ENCODE data around the gene MPPED1.

The MPPED1 gene

DNA sequence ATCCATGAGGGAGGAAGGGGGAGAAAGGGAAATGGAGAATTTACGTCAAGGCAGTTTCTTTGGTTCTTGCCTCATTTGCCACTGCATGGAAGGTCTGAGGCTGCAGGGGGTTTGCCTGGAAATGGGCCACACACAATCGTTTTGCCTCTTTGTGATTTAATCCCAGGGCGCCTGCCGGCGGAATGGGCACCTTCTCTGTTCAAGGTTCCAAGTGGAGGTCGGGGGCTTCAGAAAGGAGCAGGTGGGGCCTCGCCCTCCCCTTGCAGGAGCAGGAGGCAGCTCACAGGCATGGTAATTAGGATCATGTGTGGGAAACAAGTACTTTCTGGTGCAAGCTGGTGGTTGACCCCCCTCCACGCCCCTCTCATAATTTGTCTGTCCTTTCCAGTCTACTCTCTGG lies 29.9 kb downstream of the MPPED1 start:
- DNase-seq (ENCODE audit: low spot score) = no peak
- TF ChIP-seq, protein P1, sequence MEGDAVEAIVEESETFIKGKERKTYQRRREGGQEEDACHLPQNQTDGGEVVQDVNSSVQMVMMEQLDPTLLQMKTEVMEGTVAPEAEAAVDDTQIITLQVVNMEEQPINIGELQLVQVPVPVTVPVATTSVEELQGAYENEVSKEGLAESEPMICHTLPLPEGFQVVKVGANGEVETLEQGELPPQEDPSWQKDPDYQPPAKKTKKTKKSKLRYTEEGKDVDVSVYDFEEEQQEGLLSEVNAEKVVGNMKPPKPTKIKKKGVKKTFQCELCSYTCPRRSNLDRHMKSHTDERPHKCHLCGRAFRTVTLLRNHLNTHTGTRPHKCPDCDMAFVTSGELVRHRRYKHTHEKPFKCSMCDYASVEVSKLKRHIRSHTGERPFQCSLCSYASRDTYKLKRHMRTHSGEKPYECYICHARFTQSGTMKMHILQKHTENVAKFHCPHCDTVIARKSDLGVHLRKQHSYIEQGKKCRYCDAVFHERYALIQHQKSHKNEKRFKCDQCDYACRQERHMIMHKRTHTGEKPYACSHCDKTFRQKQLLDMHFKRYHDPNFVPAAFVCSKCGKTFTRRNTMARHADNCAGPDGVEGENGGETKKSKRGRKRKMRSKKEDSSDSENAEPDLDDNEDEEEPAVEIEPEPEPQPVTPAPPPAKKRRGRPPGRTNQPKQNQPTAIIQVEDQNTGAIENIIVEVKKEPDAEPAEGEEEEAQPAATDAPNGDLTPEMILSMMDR (IDR thresholded peaks at IDR 0.05; ENCODE audit: borderline replicate concordance, control extremely low read depth, extremely low read depth, insufficient read depth, missing control alignments) = no peak
- in situ Hi-C loops (cut with MboI; ENCODE audit: low sequenced_read_pairs, unreplicated experiment) = no loop called here

DNA sequence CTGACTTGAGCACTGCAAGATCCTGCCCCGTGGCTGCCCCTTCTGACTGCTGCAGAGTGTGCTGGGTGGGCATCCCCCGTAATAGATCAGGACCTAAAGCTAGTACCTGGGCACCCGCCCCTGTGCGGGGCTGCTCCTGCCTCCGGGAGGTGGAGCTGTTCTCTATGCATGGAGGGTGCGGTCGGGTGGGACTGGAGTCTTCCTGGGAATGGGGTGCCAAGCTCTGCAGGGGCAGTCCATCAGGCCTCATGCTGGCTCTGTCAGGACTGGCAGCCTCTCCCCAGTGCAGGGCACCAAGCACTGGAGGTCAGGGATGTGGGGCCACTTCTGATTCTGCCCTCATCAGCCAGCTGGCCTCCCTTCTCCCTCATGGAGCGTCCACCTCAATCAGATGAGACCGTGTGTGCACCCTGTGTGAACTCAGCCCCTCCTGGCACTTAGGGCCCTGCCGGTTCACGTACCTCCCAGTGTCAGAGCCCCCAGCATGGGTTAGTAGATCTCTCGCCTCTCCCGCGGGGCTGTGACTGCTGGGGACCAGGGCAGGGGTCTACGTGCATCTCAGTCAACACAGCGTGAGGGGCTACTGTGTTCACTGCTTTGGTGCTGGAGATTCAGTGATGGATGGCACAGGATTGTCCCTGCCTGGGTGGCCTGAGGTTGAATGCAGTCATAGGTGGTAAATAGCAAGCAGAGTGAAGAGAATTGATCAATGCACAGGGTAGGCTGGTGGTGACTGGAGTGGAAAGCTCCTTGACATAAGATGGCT lies 30.8 kb downstream of the MPPED1 start:
- in situ Hi-C loops (cut with MboI; ENCODE audit: low sequenced_read_pairs, unreplicated experiment) = no loop called here
- no peak for DNase-seq (ENCODE audit: low spot score)
- TF ChIP-seq, protein P1 (IDR thresholded peaks at IDR 0.05; ENCODE audit: borderline replicate concordance, control extremely low read depth, extremely low read depth, insufficient read depth, missing control alignments) = no peak

DNA sequence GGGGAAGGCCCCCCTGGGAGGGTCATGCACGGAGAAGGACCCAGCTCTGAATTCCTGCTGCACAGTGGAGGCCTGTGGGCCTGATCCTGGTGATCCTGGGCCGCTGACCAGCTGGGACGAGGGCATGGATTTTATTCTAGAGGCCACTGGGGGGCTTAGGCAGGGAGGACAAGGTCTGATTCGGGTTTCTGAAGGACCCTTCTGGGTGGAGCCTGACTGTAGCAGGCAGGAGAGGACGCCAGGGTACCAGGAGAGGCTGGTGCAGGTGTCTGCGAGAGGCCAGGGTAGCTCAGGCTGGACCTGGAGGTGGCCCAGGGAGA lies 31.3 kb downstream of the MPPED1 start:
- in situ Hi-C loops (cut with MboI; ENCODE audit: low sequenced_read_pairs, unreplicated experiment) = no loop called here
- DNase-seq (ENCODE audit: low spot score) = no peak
- TF ChIP-seq, protein P1 (IDR thresholded peaks at IDR 0.05; ENCODE audit: borderline replicate concordance, control extremely low read depth, extremely low read depth, insufficient read depth, missing control alignments) = no peak

DNA sequence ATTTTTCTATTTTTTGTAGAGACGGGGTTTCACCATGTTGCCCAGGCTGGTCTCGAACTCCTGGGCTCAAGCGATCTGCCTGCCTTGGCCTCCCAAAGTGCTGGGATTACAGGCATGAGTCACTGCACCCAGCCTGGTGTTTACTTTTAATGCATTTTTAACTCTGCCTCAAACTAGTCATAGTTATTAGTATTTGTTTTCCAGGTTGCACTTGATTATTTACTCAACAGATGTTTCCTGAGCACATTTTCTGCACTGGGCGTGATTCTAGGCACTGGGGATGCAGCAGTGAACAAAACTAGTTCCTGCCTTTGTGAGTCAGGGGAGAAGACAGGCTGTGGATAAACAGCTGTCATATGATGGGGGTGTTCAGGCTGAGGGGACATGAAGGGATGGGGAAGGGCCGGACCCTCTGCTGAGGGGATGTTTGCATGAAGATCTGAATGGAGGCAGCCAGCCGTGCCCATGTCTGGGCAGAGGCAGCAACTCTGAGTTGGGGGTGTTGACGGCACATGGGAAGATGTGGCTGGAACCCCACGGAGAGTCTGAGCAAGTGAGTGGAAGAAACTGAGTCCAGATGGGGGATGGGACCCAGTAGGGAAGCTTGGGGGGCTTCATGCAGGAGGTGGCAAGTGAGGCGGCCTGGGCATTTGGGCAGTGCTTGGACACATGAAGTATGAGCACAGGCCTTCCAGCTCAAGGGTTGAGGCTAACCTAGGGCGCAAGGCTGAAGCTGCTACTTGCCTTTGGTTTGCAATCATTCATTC lies 34.4 kb downstream of the MPPED1 start:
- in situ Hi-C loops (cut with MboI; ENCODE audit: low sequenced_read_pairs, unreplicated experiment) = no loop called here
- DNase-seq (ENCODE audit: low spot score) = no peak
- TF ChIP-seq, protein P1 (IDR thresholded peaks at IDR 0.05; ENCODE audit: borderline replicate concordance, control extremely low read depth, extremely low read depth, insufficient read depth, missing control alignments) = no peak

DNA sequence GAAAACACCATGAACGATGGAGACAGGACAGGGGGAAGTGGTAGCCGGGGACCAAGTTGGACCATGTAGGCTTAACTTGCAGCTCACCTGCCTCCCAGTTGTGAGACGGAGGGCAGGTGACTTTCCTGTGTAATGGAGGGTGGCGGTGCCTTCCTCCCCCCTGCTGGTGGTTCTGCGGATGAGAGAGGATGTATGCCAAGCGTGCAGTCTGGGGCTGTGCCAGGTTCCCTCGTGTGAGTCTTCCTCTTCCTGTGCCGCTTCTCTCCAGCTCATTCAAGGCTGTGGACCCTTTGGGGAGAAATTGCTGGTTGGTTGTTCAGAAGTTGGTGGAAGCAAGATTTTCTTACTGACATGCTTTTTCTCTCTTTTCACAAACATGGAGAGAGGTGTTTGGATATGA lies 35.1 kb downstream of the MPPED1 start:
- TF ChIP-seq, protein P1 (IDR thresholded peaks at IDR 0.05; ENCODE audit: borderline replicate concordance, control extremely low read depth, extremely low read depth, insufficient read depth, missing control alignments) = no peak
- DNase-seq (ENCODE audit: low spot score) = no peak
- in situ Hi-C loops (cut with MboI; ENCODE audit: low sequenced_read_pairs, unreplicated experiment) = no loop called here

DNA sequence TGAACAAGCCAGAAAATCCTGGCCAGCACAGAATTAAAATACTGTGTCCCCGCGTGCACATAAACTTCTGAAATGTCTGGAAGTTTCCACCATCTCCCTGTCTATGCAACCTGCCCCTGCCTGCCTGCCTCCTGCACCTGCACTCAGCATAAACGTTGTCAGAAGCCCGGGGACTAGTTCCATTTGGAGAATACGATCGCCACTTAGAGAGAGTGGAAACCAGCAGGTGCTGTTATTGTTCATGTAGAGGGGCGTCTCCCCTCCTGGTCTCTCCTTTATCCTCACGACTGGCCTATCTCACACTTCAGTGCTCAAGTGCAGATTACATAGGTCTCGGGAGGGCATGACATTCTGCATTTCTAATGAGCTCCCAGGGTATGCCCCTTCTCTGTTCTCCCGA lies 35.6 kb downstream of the MPPED1 start:
- DNase-seq (ENCODE audit: low spot score) = no peak
- in situ Hi-C loops (cut with MboI; ENCODE audit: low sequenced_read_pairs, unreplicated experiment) = no loop called here
- TF ChIP-seq, protein P1 (IDR thresholded peaks at IDR 0.05; ENCODE audit: borderline replicate concordance, control extremely low read depth, extremely low read depth, insufficient read depth, missing control alignments) = no peak
